ENCODE measurements around the gene KRT9. TPM values are rescaled to one million over a fixed set of nuclear protein-coding genes. Genes with fewer than 3 reads are reported as not detected.

Gene KRT9
- total and polyA plus RNA-seq, 9 of the 15 experiments (the other 6 are each of a cell fraction or from before 2014, with no cell fraction given), result 0.03 TPM; not detected in 8

- in situ Hi-C loops (cut with MboI) (no loop called here), intact Hi-C loops (cut with micrococcal nuclease) (no loop called here)
- H3K9me3 ChIP-seq (replicated peaks; ENCODE audit: control insufficient read depth, insufficient read depth, low read depth, low read length), result no peaks in the 10 kb centered on the region
- no peaks in the 10 kb centered on the region for H4K20me1 ChIP-seq (replicated peaks; ENCODE audit: control insufficient read depth, insufficient read depth, low read length)
- FAIRE-seq (no peak), ATAC-seq (no peak), DNase-seq (ENCODE audit: extremely low read depth in 1 of 4, low spot score in 3 of 4) (no peak)
- no peaks in the 10 kb centered on the region for H3K9me1 ChIP-seq (ENCODE audit: control insufficient read depth, insufficient read depth, low read length)
- no peak overlapping the region for H3K4me2 ChIP-seq (ENCODE audit: insufficient read depth, low read length)
- H3K36me3 ChIP-seq (ENCODE audit: control insufficient read depth, insufficient read depth, low read length), result no peaks in the 10 kb centered on the region
- H3K4me3 ChIP-seq, result no peak overlapping the region
- H3K9ac ChIP-seq (ENCODE audit: insufficient read depth in 1 of 2, low read depth in 2 of 2, low read length in 2 of 2), result no peak overlapping the region; a peak in 1 of 4 replicates
- no peak overlapping the region for H3K27ac ChIP-seq (ENCODE audit: extremely low read depth, low read depth, low read length)
- H3K79me2 ChIP-seq (ENCODE audit: control insufficient read depth, insufficient read depth, low read length), result no peaks in the 10 kb centered on the region
- 1% methylated on average over 5 of the region's 5 CpGs for WGBS (ENCODE audit: insufficient coverage, low coverage, missing lambda C conversion rate)
- H3K27me3 ChIP-seq (ENCODE audit: control insufficient read depth in 2 of 2, insufficient read depth in 2 of 2, low read length in 2 of 2), result peaks cover 28 to 29% of the 10 kb centered on the region in 2 experiments
- no peaks in the 10 kb centered on the region; a peak in 1 of 5 replicates for H3K4me1 ChIP-seq (replicated peaks in 1 of 2; ENCODE audit: control insufficient read depth in 2 of 2, insufficient read depth in 2 of 2, low read length in 2 of 2)
- ChIA-PET POLR2A (interaction anchor here (0.7 kb wide), 1 partner anchor 27 kb away, joined by 4 read pairs; no protein-coding TSS in a partner anchor), CTCF (ENCODE audit: low intra/inter-chr PET ratio) (no interaction called here)
- no peak overlapping the region for H2AFZ ChIP-seq (ENCODE audit: low read depth, low read length)
- no TSS peak for BruUV-seq (replicated peaks)
- TF ChIP-seq, protein P1, sequence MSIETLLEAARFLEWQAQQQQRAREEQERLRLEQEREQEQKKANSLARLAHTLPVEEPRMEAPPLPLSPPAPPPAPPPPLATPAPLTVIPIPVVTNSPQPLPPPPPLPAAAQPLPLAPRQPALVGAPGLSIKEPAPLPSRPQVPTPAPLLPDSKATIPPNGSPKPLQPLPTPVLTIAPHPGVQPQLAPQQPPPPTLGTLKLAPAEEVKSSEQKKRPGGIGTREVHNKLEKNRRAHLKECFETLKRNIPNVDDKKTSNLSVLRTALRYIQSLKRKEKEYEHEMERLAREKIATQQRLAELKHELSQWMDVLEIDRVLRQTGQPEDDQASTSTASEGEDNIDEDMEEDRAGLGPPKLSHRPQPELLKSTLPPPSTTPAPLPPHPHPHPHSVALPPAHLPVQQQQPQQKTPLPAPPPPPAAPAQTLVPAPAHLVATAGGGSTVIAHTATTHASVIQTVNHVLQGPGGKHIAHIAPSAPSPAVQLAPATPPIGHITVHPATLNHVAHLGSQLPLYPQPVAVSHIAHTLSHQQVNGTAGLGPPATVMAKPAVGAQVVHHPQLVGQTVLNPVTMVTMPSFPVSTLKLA (conservative IDR thresholded peaks at IDR 0.05), result no peak
- TF ChIP-seq PTBP1 (IDR thresholded peaks at IDR 0.05; ENCODE audit: low read depth, low read length) (no peak), FOXO4 (CRISPR knock-in tag; IDR thresholded peaks at IDR 0.05) (no peak), ZNF146 (CRISPR knock-in tag; IDR thresholded peaks at IDR 0.05; ENCODE audit: unreplicated experiment) (no peak), SMAD4 (CRISPR knock-in tag; conservative IDR thresholded peaks at IDR 0.05) (no peak), CTCF (IDR thresholded peaks at IDR 0.05 in 2 of 3, conservative IDR thresholded peaks at IDR 0.05 in 1 of 3; ENCODE audit: insufficient read depth in 2 of 3, low read depth in 1 of 3, low read length in 3 of 3) (no peak), ARID2 (IDR thresholded peaks at IDR 0.05) (no peak), SIN3A (IDR thresholded peaks at IDR 0.05; ENCODE audit: borderline replicate concordance in 2 of 2, control insufficient read depth in 1 of 2, low read depth in 2 of 2, low read length in 2 of 2) (no peak), NR1H2 (CRISPR knock-in tag; IDR thresholded peaks at IDR 0.05) (no peak), BRD9 (IDR thresholded peaks at IDR 0.05; ENCODE audit: low read depth, partially characterized antibody) (no peak), ZNF174 (CRISPR knock-in tag; IDR thresholded peaks at IDR 0.05) (no peak), HDAC6 (IDR thresholded peaks at IDR 0.05; ENCODE audit: low read depth, low read length) (no peak), ARHGAP35 (IDR thresholded peaks at IDR 0.05; ENCODE audit: partially characterized antibody) (no peak)
- TF ChIP-seq, protein P2, sequence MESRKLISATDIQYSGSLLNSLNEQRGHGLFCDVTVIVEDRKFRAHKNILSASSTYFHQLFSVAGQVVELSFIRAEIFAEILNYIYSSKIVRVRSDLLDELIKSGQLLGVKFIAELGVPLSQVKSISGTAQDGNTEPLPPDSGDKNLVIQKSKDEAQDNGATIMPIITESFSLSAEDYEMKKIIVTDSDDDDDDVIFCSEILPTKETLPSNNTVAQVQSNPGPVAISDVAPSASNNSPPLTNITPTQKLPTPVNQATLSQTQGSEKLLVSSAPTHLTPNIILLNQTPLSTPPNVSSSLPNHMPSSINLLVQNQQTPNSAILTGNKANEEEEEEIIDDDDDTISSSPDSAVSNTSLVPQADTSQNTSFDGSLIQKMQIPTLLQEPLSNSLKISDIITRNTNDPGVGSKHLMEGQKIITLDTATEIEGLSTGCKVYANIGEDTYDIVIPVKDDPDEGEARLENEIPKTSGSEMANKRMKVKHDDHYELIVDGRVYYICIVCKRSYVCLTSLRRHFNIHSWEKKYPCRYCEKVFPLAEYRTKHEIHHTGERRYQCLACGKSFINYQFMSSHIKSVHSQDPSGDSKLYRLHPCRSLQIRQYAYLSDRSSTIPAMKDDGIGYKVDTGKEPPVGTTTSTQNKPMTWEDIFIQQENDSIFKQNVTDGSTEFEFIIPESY (CRISPR knock-in tag; IDR thresholded peaks at IDR 0.05), result no peak
Observed at GRCh38 chr17:41556306-41556705, 15.6 kb downstream of the KRT9 start.
